LNCAP (cell line): ENCODE measurements around the gene EPHB2.

ENCODE experiments used
- TF ChIP-seq, protein P1 (sequence below): fragments of 450-650 bp; IDR thresholded peaks from 2 replicates; pipeline ENCODE4 v1.5.1; 2017; ENCODE audit warnings: mild to moderate bottlenecking

EPHB2 gene

DNA sequence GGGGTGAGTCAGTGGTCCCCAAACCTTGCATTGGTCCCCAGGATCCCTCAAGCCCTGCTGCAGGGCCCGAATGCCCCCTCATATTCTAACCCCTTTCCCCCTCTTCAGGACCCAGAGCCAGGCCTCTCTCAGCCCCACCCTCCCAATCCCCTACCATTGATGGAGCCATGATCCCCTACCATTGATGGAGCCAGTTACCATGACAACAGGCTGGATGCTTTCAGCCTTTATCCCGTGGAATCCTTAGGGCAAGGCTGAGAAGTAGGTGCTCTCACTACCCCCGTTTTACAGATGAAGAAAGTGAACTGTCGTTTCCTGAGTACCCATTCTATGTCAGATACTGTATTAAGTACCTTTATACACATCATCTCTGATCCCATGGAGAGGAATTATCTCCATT is 70.8 kb downstream of the EPHB2 start:
- TF ChIP-seq, protein P1, sequence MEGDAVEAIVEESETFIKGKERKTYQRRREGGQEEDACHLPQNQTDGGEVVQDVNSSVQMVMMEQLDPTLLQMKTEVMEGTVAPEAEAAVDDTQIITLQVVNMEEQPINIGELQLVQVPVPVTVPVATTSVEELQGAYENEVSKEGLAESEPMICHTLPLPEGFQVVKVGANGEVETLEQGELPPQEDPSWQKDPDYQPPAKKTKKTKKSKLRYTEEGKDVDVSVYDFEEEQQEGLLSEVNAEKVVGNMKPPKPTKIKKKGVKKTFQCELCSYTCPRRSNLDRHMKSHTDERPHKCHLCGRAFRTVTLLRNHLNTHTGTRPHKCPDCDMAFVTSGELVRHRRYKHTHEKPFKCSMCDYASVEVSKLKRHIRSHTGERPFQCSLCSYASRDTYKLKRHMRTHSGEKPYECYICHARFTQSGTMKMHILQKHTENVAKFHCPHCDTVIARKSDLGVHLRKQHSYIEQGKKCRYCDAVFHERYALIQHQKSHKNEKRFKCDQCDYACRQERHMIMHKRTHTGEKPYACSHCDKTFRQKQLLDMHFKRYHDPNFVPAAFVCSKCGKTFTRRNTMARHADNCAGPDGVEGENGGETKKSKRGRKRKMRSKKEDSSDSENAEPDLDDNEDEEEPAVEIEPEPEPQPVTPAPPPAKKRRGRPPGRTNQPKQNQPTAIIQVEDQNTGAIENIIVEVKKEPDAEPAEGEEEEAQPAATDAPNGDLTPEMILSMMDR = no peak

DNA sequence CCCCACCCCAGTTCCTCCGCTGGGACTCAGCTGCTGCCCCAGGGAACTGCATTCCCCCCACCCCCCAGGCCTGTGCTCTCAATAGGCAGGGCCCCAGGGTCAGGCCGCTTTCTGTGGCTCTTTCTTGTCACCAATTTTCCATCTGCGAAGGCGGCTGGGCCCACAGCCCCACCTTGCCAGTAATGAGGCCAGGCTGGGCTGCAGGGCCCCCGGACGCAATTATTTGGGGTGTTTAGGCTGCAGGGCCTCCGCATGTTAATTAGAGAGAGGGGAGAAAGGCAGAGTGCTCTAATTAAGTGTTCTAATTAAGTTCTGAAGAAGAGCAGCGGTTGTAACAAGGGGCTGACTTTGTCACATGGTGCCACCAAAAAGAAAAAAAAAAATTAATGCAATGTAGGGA is 71.8 kb downstream of the EPHB2 start:
- TF ChIP-seq, protein P1 = no peak

DNA sequence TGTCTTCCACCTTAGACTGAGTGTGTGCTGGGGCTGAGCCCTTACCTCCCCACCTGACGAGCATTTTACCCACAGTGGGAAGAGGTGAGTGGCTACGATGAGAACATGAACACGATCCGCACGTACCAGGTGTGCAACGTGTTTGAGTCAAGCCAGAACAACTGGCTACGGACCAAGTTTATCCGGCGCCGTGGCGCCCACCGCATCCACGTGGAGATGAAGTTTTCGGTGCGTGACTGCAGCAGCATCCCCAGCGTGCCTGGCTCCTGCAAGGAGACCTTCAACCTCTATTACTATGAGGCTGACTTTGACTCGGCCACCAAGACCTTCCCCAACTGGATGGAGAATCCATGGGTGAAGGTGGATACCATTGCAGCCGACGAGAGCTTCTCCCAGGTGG is 73.7 kb downstream of the EPHB2 start:
- TF ChIP-seq, protein P1 = no peak

DNA sequence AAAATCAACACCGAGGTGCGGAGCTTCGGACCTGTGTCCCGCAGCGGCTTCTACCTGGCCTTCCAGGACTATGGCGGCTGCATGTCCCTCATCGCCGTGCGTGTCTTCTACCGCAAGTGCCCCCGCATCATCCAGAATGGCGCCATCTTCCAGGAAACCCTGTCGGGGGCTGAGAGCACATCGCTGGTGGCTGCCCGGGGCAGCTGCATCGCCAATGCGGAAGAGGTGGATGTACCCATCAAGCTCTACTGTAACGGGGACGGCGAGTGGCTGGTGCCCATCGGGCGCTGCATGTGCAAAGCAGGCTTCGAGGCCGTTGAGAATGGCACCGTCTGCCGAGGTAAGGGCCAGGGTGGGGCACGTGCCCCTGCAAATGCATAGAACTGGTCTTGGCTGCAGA is 74.1 kb downstream of the EPHB2 start:
- TF ChIP-seq, protein P1 = no peak

DNA sequence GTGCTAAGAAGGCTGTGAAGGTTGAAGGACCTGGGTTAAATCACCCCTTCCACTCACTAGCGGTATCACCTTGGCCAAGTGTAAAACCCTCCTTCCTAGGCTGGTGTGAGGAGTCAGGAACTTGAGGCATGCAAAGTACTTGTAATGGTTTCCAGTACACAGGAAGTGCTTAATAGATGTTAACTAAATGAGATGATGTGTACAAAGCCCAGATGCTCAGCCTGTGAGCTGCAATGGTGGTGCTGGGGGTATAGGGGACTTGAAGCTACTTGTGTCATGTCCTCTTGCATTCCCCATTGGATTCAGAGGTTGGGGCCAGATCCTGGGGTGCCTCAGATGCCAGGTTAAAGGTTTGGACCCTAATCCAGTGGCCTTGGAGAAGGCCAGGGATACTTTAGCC is 75.5 kb downstream of the EPHB2 start:
- TF ChIP-seq, protein P1 = no peak

DNA sequence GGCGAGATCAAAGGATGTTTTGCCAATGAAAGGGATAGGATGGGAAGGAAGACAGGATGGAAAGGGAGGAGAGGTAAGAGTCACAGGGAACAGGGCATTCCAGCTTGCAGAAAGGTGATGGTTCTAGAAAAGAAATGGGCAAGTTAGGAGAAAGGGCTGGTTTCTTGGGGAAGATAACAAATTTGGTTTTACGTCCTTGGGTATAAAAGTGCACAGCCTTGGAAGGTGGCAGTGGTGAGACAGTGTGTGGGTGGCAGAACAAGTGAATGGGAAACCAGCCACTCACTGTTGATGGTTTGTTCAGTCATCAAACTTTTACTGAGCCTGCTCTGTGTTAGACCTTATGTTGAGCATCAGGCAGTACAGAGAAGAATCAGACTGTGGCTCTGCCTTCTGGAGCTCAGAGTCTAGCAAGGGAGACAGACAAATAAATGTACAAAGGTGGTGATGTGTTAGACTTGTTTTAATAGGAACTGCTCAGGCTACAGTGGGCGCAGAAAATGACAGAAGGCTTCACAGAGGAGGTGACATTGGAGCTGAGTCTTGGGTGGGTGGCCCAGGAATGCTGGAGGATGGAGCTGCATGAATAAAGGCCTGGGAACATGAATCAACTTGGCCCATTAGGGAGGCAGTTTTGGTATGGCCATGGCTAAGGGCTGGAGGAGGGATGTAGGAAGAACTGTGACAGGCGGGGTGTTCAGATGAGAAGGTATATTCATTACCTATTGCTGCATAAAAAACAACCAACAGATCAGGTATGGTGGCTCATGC is 76.3 kb downstream of the EPHB2 start:
- TF ChIP-seq, protein P1 = no peak

DNA sequence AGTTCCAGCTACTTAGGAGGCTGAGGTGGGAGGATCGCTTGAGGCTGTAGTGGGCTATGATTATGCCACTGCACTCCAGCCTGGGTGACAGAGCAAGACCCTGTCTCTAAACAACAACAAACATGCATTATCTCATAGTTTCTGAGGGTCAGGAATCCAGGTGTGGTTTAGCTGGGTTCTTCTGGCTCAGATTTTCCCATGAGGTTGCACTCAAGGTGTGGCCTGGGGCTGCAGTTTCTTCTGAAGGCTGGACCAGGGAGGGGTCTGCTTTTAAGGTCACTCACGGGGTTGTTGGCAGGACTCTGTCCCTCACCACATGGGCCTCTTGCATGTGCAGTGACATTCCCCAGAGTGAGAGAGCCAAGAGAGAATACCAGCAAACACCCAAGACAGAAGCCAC is 77.0 kb downstream of the EPHB2 start:
- TF ChIP-seq, protein P1 = no peak

DNA sequence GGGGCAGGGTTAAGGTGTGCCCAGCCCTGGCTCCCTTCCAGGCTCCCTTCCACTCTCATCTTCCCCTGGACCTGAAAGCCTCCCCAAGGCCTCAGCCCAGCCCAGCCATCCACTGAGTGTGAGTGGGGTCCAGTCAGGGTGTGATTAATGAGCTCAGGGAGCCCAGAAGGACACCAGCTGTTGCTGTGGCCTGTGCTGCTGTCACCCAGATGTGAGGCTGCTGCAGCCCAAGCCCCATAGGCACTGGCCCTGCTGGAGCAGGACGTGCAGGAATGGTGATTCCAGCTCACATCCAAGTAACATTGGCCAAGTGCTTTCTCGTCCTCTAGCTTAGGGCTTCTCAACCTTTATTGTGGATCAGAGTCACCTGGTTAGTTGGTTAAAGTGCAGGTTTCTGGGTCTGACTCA is 77.6 kb downstream of the EPHB2 start:
- TF ChIP-seq, protein P1 = no peak
